Measurements from ENCODE around the gene CACNA1B.
"Not testable (repeated sequence)": the region's sequence is repeated elsewhere in the genome, so short reads cannot be mapped to it uniquely, and the experiment has no call there.

The CACNA1B gene

GRCh38 chr9:137877506-137878122, at the start of gene CACNA1B:
Gene CACNA1B (plus strand): TSS chr9:137877782. CDS start chr9:137877934, 152 bp downstream.
- not testable (repeated sequence) for DNase-seq

DNA sequence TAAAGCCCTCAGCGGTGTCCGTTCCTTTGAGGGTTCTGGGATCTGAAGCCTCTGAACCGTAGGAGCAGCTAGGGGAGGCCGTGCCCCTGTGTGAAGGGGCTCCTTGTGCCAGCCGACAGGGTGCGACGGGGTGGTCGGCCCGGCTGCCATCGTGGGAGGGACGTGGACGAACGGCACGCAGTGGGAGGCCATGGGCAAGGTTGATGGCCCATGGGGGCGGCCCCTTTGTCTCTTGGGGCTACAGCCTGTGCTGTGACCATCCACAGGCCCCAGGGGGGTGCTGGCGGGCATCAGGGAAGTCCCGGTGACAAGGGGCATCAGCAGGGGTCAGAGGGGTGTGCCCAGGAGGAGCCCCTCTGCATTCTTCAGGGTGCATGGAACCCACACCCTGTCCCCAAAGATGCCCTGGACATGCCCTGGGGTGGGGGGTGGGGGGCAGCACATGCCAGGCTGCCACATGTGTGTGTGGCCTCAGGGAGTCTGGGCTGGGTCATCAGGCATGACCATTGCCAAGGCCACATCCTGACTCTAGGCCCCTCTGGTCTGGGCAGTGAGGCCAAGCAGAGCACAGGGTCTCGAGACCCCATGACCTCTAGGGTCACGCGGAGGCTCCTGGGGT, 49.6 kb upstream of the CACNA1B start:
- no peak for DNase-seq

- DNase-seq, result no peak
Measured at GRCh38 chr9:137828527-137829259, 48.9 kb upstream of the CACNA1B start.

DNA sequence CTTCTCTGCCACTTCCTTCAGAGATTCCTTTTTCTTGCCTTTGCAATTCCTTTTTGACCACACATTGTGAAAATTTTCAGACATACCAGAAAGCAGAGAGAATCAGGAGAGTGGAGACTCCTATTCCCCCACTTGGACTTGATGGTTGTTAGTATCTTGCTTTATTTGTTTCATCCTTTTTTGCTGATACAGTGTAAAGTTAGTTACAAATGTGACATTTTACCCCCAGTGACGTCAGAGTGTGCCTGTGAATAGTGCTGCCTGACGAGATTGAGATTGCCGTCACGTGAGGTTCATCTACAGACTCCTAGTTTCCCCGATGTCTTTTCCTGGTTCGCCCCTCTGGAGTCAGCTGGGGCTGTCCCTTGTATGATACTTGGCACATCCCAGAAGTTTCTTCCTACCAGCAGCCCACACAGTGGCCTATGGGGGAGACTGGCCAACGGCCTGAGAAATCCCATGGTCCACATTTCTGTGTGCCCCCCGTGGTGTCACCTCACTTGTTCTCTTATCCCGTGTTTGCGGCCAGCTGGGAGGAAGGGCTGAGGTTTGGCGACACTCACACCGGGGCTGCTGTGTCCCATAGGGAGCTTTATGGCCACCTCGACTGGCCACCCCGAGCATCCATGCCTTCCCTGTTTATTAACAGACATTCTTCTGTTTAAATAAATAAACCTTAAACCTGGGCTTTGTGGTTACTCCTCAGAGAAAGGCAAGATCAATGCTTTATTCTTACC, 48.2 kb upstream of the CACNA1B start:
- no peak for DNase-seq

- DNase-seq, result no peak
Measured at GRCh38 chr9:137832191-137832700, 45.3 kb upstream of the CACNA1B start.

DNA sequence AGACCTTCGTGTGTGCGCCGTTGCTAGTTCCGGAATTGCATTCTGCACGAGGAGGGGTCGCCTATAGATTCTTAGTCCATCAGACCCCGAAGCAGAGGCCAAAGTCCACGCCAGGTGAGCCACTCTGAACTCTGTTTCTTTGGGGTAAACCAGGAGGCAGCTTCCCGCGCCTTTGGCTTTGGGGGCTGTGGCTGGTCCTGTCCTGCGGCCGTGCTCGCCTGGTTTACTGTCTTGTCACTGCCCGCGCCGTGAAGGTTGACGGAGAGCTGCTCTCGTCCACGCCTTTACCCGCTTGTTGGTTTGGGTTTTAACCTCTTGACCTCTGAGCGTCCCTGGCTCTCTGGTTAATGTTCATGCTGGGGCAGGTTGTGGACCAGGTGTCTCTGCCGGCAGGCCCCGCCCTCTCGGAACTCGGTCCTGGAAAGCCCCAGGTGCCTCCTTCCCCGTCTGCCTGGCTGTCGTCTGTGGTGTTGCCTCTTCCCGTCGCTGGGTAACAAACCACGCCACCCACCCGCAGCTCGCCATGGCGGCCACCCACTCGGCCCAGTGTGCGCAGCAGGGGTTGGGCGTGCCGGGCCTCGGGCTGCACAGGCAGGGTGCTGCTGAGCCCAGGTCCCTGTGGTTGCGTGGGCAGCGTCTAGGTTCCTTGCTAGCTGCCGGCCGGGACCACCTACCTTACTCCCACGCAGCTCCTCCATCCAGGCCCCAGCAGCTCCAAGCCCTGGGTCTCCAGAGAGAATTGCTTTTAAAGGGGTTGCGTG, 44.6 kb upstream of the CACNA1B start:
- DNase-seq, result no peak

DNA sequence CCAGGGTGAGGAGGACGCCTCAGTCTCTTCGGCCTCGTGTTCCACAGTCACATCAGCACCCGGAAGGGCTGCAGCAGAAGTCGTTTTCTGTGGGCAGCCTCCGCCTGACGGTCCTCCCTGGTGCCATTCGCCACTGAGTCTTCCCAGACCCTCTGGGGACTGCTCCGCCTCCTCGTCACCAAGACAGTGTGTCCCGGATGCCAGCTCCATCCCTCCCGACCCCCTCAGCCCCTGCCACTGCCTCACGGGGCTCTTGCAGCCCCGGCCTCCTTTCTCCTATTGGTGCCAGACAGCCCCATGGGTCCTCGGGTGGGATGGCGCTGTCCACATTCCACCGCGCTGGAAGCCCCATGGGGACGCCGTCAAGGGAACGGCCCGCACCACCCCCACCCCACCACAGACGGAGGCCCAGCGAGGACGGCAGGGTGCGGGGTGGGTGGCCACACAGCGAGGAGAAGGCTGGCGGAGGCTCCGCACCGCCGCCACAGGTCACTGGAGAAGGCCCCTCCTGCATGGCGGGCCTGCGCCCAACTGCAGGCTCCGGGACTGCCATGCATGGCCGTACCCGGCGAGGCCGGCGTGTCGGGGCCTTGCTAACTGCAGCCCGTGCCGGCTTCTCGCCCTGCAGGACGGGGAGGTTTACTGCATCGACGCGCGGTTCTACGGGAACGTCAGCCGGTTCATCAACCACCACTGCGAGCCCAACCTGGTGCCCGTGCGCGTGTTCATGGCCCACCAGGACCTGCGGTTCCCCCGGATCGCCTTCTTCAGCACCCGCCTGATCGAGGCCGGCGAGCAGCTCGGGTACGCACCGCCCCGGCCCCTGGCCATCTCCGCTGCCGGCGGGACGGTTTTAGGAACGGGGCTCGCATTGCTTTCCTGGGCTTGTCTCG, 43.6 kb upstream of the CACNA1B start:
- no peak for DNase-seq

DNA sequence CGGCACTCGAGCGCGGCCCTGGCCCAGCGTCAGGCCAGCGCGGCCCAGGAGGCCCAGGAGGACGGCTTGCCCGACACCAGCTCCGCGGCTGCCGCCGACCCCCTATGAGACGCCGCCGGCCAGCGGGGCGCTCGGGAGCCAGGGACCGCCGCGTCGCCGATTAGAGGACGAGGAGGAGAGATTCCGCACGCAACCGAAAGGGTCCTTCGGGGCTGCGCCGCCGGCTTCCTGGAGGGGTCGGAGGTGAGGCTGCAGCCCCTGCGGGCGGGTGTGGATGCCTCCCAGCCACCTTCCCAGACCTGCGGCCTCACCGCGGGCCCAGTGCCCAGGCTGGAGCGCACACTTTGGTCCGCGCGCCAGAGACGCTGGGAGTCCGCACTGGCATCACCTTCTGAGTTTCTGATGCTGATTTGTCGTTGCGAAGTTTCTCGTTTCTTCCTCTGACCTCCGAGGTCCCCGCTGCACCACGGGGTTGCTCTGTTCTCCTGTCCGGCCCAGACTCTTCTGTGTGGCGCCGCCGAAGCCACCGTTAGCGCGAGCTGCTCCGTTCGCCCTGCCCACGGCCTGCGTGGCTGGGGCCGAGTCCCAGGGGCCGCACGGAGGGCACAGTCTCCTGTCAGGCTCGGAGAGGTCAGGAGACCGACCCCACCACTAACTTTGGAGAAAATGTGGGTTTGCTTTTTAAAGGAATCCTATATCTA, 42.6 kb upstream of the CACNA1B start:
- DNase-seq, result no peak

DNA sequence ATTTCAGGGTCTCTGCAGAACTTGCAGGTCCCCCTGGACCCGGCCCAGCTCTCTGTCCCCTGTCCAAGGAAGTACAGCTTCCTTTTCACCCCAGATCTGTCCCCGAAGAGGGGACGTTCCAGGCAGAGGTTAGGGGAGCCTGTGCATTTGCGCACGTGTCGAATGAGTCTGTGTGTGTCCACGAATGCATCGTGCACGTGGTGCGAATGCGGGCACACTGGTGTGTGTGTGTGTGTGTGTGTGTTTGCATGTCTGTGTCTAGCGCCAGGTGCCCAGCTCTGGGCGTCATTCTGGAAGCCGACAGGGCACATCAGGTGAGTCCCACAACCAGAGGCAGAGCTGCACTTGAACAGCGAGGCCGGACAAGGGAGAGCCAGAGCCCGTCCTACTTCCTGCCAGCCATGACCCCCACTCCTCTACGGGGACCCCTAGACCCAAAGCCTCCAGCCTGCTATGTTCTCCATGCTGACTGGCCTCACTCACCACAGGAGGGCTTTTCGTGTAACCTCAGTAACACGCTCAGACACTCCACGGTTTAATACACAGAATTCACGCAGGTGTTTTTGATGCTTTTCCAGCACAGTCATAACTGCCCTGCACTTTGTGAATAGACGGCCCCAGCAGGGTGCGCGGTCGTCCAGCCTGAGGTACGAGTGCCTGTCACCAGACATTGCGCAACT, 41.3 kb upstream of the CACNA1B start:
- DNase-seq, result no peak

GRCh38 chr9:137836831-137837241, 40.7 kb upstream of the CACNA1B start:
- DNase-seq, result no peak

- DNase-seq, result no peak
Measured at GRCh38 chr9:137837345-137838278, 40.0 kb upstream of the CACNA1B start.

GRCh38 chr9:137838576-137838975, 39.0 kb upstream of the CACNA1B start:
- no peak for DNase-seq

GRCh38 chr9:137843355-137843754, 34.2 kb upstream of the CACNA1B start:
- DNase-seq, result no peak

DNA sequence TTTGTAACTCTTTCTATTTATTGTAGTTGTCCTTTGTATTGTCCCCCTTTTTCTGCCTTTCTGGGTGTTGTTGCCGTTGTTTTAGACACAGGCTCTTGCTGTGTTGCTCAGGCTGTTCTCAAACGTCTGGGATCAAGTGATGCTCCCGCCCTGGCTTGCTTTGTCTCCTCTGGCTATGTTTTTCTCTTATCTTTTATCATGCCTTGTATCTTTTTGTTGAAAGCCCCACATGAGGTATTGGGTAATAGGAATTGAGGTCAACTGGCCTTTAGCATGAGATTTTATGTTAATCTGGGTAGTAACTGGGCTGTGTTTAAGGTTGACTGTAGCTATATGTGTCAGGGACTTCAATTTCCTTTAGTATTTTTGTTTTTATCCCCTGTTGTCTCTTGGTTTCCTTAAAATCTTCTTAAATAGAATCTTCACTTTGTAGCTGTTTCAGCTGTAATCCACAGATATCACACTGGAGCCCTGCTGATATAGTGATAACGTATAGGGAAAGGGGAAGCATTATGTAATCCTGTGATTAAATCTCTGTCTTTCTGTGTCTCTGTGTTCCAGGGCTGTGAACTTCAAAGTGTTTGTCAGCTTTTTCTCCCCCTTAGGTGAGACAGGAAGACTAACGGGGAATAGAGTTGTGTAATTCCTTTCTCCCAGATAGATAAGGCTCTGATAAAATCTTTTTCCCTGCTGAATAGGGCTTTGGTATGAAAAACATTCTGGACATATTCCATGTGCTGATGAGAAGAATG, 25.9 kb upstream of the CACNA1B start:
- DNase-seq, result no peak

DNA sequence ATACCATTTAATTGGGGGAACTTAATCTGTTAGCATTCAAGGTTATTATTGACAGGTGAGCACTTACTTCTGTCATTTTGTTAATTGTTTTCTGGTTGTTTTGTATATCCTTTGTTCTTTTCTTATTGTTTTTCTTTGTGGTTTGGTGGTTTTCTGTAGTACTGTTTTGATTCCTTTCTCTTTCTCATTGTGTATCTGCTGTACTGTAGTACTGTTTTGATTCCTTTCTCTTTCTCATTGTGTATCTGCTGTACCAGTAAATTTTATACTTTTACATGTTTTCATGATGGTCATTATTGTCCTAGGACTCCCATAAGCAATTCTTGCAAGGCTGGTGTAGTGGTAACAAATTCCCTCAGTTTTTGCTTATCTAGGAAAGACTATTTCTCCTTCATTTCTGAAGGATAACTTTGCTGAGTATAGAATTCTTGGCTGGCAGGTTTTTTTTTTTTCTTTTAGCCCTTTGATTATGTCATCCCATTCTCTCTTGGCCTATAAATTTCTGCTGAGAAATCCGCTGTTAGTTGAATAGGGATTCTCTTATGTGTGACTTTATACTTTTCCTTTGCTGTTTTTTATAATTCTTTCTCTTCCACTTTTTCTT, 24.1 kb upstream of the CACNA1B start:
- DNase-seq, result peak; percentile 19

- DNase-seq, result no peak
Measured at GRCh38 chr9:137860361-137860760, 17.2 kb upstream of the CACNA1B start.

DNA sequence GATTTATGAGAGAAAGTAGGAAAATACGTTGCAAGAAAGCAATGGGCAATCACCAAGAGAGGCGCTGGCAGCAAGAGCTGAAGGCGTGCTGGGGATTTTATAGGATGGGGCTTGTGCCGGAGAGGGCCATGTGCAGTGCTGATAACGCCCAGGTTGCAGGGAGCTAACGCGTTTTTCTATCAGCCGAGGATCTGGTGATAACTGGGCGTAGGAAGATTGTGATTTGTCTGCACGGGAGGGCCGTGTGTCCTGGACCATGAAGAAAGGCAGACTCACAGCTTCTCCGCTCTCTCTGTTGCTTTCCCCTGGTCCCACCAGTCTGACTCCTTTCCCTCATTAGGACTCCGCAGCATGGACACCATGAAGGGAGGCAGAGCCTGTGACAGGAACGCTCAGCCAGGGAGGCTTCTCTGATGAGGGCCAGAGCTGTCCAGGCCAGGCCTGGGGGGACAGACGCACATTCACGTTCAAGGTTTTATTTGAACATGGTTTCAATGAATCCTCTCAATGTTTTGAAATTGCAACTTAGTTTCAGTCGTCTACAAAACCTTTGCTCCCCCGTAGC, 11.9 kb upstream of the CACNA1B start:
- DNase-seq, result no peak
